Neural cell (in vitro differentiated cells): ENCODE results near the gene MAP4K4. TPM values are rescaled to one million over a fixed set of nuclear protein-coding genes. Genes with fewer than 3 reads are reported as not detected.

Source experiments
- H2AFZ ChIP-seq: fragments of 200-600, 300-800 bp; sonication (generic), shearing (Covaris generic); 2 replicates; pipeline ENCODE4 v1.6.0; 2014; ENCODE audit warnings: low read depth, mild to moderate bottlenecking, antibody characterized with exemption, low read length, moderate library complexity
- H3F3A ChIP-seq: fragments of 200-600 bp; shearing (Covaris generic); 2 replicates; pipeline ENCODE4 v1.6.1; 2016; ENCODE audit warnings: mild to moderate bottlenecking, moderate library complexity, mixed read lengths, antibody characterized with exemption, low read length; ENCODE audit not compliant: insufficient read depth, poor library complexity, severe bottlenecking
- H3K27ac ChIP-seq: fragments of 200-600, 300-800 bp; sonication (generic), shearing (Covaris generic); 2 replicates; pipeline ENCODE4 v1.5.1; 2014; ENCODE audit warnings: mild to moderate bottlenecking, low read length, moderate library complexity
- H3K27me3 ChIP-seq: fragments of 300-800, 200-600 bp; sonication (generic), shearing (Covaris generic); 2 replicates; pipeline ENCODE4 v1.6.0; 2014; ENCODE audit warnings: mild to moderate bottlenecking, low read depth, low read length, moderate library complexity; ENCODE audit not compliant: insufficient read depth
- H3K36me3 ChIP-seq: fragments of 300-800, 200-600 bp; sonication (generic), shearing (Covaris generic); 2 replicates; pipeline ENCODE4 v1.5.1; 2014; ENCODE audit warnings: mild to moderate bottlenecking, antibody characterized with exemption, low read length, moderate library complexity; ENCODE audit not compliant: insufficient read depth
- H3K4me2 ChIP-seq: fragments of 300-800, 200-600 bp; sonication (generic), shearing (Covaris generic); 2 replicates; pipeline ENCODE4 v1.6.0; 2014; ENCODE audit warnings: mild to moderate bottlenecking, low read length
- H3K4me3 ChIP-seq: fragments of 300-800, 200-600 bp; sonication (generic), shearing (Covaris generic); 2 replicates; pipeline ENCODE4 v1.5.1; 2014; ENCODE audit warnings: mild to moderate bottlenecking, low read length, moderate library complexity
- H3K79me2 ChIP-seq: fragments of 200-600 bp; shearing (Covaris generic); replicated peaks from 2 replicates; pipeline ENCODE4 v1.6.0; 2014; ENCODE audit warnings: mild to moderate bottlenecking, low read length, moderate library complexity; ENCODE audit not compliant: insufficient read depth
- H3K9ac ChIP-seq: fragments of 300-800, 200-600 bp; sonication (generic), shearing (Covaris generic); 2 replicates; pipeline ENCODE4 v1.6.1; 2016; ENCODE audit warnings: mild to moderate bottlenecking, low read length, mixed read lengths
- H3K9me2 ChIP-seq: fragments of 200-600 bp; shearing (Covaris generic); 2 replicates; pipeline ENCODE4 v1.6.1; 2016; ENCODE audit warnings: mild to moderate bottlenecking, low read length, mixed read lengths; ENCODE audit not compliant: insufficient read depth
- H3K9me3 ChIP-seq: fragments of 200-600, 300-800 bp; sonication (generic), shearing (Covaris generic); 2 replicates; pipeline ENCODE4 v1.6.1; 2016; ENCODE audit warnings: mild to moderate bottlenecking, mixed run types, low read length, moderate library complexity, mixed read lengths
- H4K20me1 ChIP-seq: fragments of 200-600 bp; shearing (Covaris generic); 2 replicates; pipeline ENCODE4 v1.6.1; 2016; ENCODE audit warnings: mild to moderate bottlenecking, mixed run types; ENCODE audit not compliant: insufficient read depth
- EP300 ChIP-seq: fragments of 450-650 bp; conservative IDR thresholded peaks from 2 replicates; pipeline ENCODE4 v1.6.1; 2014; ENCODE audit warnings: antibody characterized with exemption, mild to moderate bottlenecking, moderate library complexity; ENCODE audit not compliant: poor library complexity, severe bottlenecking
- EZH2 ChIP-seq: fragments of 200-600, 300-800 bp; shearing (Covaris generic), sonication (generic); IDR thresholded peaks from 2 replicates; pipeline ENCODE4 v1.6.1; 2014; ENCODE audit warnings: antibody characterized with exemption, low read length, borderline replicate concordance, mild to moderate bottlenecking; ENCODE audit not compliant: insufficient read depth, poor library complexity, severe bottlenecking
- MXI1 ChIP-seq: fragments of 450-650 bp; conservative IDR thresholded peaks from 2 replicates; pipeline ENCODE4 v1.6.1; 2014; ENCODE audit warnings: antibody characterized with exemption, mild to moderate bottlenecking; ENCODE audit not compliant: poor library complexity, severe bottlenecking
- POLR2AphosphoS5 ChIP-seq: IDR thresholded peaks from 2 replicates; pipeline ENCODE4 v1.6.1; 2012
- RAD21 ChIP-seq: fragments of 450-650 bp; conservative IDR thresholded peaks from 2 replicates; pipeline ENCODE4 v1.6.1; 2014; ENCODE audit warnings: antibody characterized with exemption, mild to moderate bottlenecking, moderate library complexity
- REST ChIP-seq: IDR thresholded peaks from 2 replicates; pipeline ENCODE4 v1.6.1; 2012; ENCODE audit warnings: borderline replicate concordance
- SMC3 ChIP-seq: fragments of 450-650 bp; conservative IDR thresholded peaks from 2 replicates; pipeline ENCODE4 v1.6.1; 2014; ENCODE audit warnings: antibody characterized with exemption, mild to moderate bottlenecking, moderate library complexity; ENCODE audit not compliant: poor library complexity
- TAF1 ChIP-seq: IDR thresholded peaks from 2 replicates; pipeline ENCODE4 v1.6.1; 2012; ENCODE audit warnings: low read depth
- polyA plus RNA-seq: library from polyadenylated mRNA; depleted of rRNA; stranded (reverse); fragments of >200 nt; gene quantifications from 2 replicates; pipeline ENCODE4 v1.2.3, GENCODE V29; 2014
- TF ChIP-seq, protein P1 (sequence below): fragments of 450-650 bp; IDR thresholded peaks from 2 replicates; pipeline ENCODE4 v1.5.1; 2014; ENCODE audit warnings: antibody characterized with exemption, mild to moderate bottlenecking, moderate library complexity; ENCODE audit not compliant: poor library complexity, severe bottlenecking

Gene MAP4K4
- polyA plus RNA-seq, 1 donor from 2014 or later = 125 TPM

- peaks cover 19% of the 10 kb centered on the region for H4K20me1 ChIP-seq
These were observed 19.8 kb downstream of the MAP4K4 start for GRCh38 chr2:101717071-101717845.

DNA sequence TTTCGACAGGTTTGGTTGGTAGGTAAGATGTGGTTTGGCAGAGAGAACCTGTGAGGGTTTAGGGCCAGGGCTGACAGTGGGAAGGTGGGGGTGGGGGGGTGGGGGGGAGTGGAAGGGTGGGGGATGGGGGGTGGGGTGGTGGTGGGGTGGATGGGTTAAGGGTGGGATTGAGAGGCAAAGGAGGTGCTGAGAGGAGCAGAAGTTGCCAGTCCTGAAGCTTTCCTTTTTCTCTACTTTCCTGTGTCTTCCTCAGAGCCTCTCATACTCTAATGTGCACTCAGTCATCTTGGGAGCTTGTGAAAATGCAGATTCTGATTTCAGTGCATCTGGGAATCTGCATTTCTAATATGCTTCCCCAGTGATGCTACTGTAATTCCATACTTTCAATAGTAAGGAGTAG, 21.0 kb downstream of the MAP4K4 start:
- Histone ChIP-seq H3K79me2 (peaks cover 90% of the 10 kb centered on the region), H4K20me1 (peaks cover 19% of the 10 kb centered on the region), H3K4me3 (no peak overlapping the region), H3K9me3 (no peaks in the 10 kb centered on the region), H3K9me2 (no peaks in the 10 kb centered on the region), H3K4me2 (no peak overlapping the region), H3K27ac (no peak overlapping the region), H3K9ac (no peak overlapping the region), H3F3A (no peaks in the 10 kb centered on the region), H2AFZ (no peak overlapping the region), H3K27me3 (no peaks in the 10 kb centered on the region), H3K36me3 (no peaks in the 10 kb centered on the region)
- TF ChIP-seq EZH2 (no peak), RAD21 (no peak), SMC3 (no peak), POLR2AphosphoS5 (no peak), TAF1 (no peak), MXI1 (no peak)
- TF ChIP-seq, protein P1, sequence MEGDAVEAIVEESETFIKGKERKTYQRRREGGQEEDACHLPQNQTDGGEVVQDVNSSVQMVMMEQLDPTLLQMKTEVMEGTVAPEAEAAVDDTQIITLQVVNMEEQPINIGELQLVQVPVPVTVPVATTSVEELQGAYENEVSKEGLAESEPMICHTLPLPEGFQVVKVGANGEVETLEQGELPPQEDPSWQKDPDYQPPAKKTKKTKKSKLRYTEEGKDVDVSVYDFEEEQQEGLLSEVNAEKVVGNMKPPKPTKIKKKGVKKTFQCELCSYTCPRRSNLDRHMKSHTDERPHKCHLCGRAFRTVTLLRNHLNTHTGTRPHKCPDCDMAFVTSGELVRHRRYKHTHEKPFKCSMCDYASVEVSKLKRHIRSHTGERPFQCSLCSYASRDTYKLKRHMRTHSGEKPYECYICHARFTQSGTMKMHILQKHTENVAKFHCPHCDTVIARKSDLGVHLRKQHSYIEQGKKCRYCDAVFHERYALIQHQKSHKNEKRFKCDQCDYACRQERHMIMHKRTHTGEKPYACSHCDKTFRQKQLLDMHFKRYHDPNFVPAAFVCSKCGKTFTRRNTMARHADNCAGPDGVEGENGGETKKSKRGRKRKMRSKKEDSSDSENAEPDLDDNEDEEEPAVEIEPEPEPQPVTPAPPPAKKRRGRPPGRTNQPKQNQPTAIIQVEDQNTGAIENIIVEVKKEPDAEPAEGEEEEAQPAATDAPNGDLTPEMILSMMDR = no peak

More at GRCh38 chr2:101717071-101717845, 19.8 kb downstream of the MAP4K4 start:
- no peaks in the 10 kb centered on the region for H3F3A ChIP-seq
- H3K9me3 ChIP-seq = no peaks in the 10 kb centered on the region
- no peak overlapping the region for H3K9ac ChIP-seq
- no peak overlapping the region for H3K4me3 ChIP-seq
- TF ChIP-seq MXI1 (no peak), TAF1 (no peak), RAD21 (no peak), POLR2AphosphoS5 (no peak), EP300 (no peak), REST (no peak), SMC3 (no peak), EZH2 (no peak)
- TF ChIP-seq, protein P1 = no peak
- no peaks in the 10 kb centered on the region for H3K9me2 ChIP-seq
- no peak overlapping the region for H3K4me2 ChIP-seq
- H3K27ac ChIP-seq = no peak overlapping the region
- H3K27me3 ChIP-seq = no peaks in the 10 kb centered on the region
- no peak overlapping the region for H2AFZ ChIP-seq
- H3K36me3 ChIP-seq = no peaks in the 10 kb centered on the region
- H3K79me2 ChIP-seq = peaks cover 88% of the 10 kb centered on the region
